ENCODE measurements around the gene SCRN1. TPM values are rescaled to one million over a fixed set of nuclear protein-coding genes. Genes with fewer than 3 reads are reported as not detected.

Gene SCRN1
- 67.4 and 85.3 TPM in 2 replicates for total RNA-seq

DNA sequence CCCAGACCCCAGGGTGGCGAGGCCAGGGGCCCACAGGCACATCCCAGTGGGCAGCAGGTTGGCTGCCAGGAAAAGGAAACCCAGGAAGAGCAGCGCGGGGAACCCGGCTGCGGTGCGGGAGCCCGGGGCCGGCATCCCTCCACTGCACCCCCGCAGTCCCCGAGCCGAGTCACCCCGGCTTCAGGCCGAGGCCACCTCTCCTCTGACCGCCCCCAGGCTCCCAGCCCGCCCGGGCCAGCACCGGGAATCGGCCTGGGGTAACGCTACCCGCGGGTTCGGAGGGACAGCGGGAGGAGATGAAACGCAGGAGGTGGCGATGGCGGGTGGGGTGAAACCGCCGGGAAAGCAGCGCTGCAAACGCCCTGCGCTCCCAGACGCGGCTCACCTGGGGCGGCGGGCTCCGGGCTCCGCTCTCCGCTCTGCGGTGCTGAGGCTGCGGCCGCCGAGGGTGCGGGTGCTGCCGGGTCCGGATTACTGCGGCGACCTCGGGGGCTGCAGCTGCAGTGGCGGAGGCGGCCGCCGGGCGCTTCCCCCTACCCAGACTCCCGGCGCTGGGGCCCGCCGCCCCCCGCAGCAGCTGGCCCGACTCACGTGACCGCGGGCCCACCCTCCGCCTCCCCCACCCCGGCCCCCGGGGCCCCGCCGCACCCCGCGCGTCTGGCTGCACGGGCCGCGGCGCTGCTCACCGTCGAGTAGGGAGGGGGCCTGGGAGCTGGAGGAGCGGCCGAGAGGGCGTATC lies at the start of gene SCRN1:
Gene SCRN1, minus strand, starts transcription at position 545 of the 739 bp plus-strand sequence. CDS start 20,734 bp downstream, outside the sequence.

DNA sequence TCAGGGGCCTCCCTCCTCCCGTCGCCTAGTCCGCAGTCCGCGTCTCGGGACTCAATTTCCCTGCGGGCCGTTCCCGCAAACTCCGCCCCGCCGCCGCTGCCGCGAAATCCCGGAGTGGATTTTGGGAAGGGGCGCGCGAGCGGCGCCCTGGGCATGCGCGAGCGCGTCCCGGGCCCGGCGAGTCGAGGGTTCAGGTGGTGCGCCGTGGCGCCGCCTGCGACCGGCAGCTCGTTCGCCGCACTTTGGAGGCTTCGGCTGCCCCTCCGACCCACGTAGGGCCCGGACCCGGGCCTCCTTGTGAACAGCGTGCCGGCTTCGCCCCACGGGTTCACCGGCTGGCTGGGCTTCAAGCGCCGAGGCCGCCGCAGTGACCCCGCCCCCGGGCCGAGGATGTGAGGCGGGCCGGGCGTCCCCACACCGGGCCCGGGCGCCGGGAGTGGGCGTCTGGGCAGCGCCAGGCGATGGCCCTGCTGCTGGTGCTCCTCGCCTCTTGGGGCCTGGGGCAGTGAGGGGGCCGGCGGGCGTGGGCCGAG lies 38.7 kb upstream of the SCRN1 start, which contains the start of gene PLEKHA8:
Gene PLEKHA8, plus strand, starts transcription at position 197 of the 533 bp plus-strand sequence. CDS start 351 bp downstream, outside the sequence.

DNA sequence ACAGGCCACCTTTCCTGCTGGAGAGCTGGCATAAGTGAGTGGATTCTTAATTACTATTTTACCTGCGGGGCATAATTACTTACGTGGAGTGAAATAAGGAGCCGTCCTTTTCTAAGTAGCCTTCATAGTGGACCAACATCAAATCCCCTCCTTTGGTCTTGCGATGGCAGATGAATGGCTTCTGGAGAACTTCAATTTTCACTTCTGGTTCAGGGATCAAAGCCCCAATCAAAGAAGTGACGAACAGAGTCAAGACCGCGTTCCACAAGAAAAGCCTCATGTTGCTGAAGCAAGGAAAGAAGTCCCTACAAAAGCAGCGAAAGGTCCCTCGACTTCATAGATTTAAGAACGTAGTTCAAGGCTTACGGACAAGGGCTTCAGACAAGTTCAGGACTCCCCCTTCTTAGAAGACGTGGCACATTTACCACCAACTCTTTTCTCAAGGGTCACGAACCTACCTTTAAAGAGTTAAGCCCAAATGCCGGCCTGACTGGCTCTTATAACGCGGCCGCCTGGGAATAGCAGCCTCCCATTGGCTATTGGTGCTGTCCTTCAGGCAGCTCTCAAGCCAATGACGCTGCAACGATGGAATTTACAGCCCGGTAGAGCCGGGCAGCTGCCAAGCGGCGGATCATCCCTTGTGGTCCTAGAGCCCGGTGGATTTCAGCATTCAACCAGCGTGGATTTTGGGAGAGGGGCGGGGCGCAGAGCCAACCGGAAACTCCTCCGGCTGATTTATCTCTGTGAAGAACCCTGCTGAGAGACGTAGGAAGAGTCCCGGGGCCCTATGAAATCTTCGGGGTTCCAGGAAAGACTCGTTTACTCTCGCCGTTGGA lies 36.8 kb upstream of the SCRN1 start, which contains the start of gene FKBP14:
Gene FKBP14, minus strand, starts transcription at position 474 of the 836 bp plus-strand sequence. Its CDS starts 194 bp downstream, at position 280.

Other genes with a start within 250 kb of the SCRN1 start
- gene WIPF3, start 183.3 kb downstream of the SCRN1 start, total RNA-seq: not detected in 2 replicates
- gene FKBP14, start 36.9 kb upstream of the SCRN1 start, total RNA-seq: 9.4 and 10.6 TPM in 2 replicates
- gene PLEKHA8, start 38.6 kb upstream of the SCRN1 start, total RNA-seq: 12.6 and 16.2 TPM in 2 replicates
- gene MTURN, start 145.2 kb upstream of the SCRN1 start, total RNA-seq: 18.1 and 33.5 TPM in 2 replicates

Measured in dermis lymphatic vessel endothelial cell (primary cell).